Activated CD4-positive, CD25-positive, alpha-beta regulatory T cell treated with anti-CD3 and anti-CD28 coated beads, Interleukin-2, amount 50 U/mL, for 72 hours (primary cell): Measurements from ENCODE around the gene ARSB.

Experiments used
- DNase-seq: peaks from one replicate; pipeline ENCODE4 v3.0.0; 2021

The ARSB gene

GRCh38 chr5:78799266-78800017 lies 185.7 kb downstream of the ARSB start:
- no peak for DNase-seq

GRCh38 chr5:78798673-78799029 lies 186.5 kb downstream of the ARSB start:
- DNase-seq: no peak

- no peak for DNase-seq
These were observed 187.0 kb downstream of the ARSB start for GRCh38 chr5:78797936-78798672.

- DNase-seq: no peak
These were observed 189.4 kb downstream of the ARSB start for GRCh38 chr5:78795757-78796156.

GRCh38 chr5:78794693-78795215 lies 190.4 kb downstream of the ARSB start:
- DNase-seq: no peak

GRCh38 chr5:78793907-78794662 lies 191.0 kb downstream of the ARSB start:
- no peak for DNase-seq

GRCh38 chr5:78792345-78793055 lies 192.6 kb downstream of the ARSB start:
- no peak for DNase-seq

- DNase-seq: no peak
These were observed 193.5 kb downstream of the ARSB start for GRCh38 chr5:78791501-78792100.

- DNase-seq: no peak
These were observed 197.3 kb downstream of the ARSB start for GRCh38 chr5:78787783-78788182.

GRCh38 chr5:78785454-78785853 lies 199.7 kb downstream of the ARSB start:
- DNase-seq: no peak

- no peak for DNase-seq
These were observed 201.5 kb downstream of the ARSB start for GRCh38 chr5:78783434-78784130.

- no peak for DNase-seq
These were observed 202.4 kb downstream of the ARSB start for GRCh38 chr5:78782728-78783127.

GRCh38 chr5:78781611-78782286 lies 203.4 kb downstream of the ARSB start:
- DNase-seq: no peak

- no peak for DNase-seq
These were observed 205.1 kb downstream of the ARSB start for GRCh38 chr5:78779771-78780616.

- DNase-seq: no peak
These were observed 205.8 kb downstream of the ARSB start for GRCh38 chr5:78779262-78779661.

GRCh38 chr5:78778538-78778937 lies 206.6 kb downstream of the ARSB start:
- no peak for DNase-seq

GRCh38 chr5:78777901-78778300 lies 207.2 kb downstream of the ARSB start:
- DNase-seq: no peak

GRCh38 chr5:78776637-78777036 lies 208.5 kb downstream of the ARSB start:
- no peak for DNase-seq

GRCh38 chr5:78773655-78774054 lies 211.5 kb downstream of the ARSB start:
- DNase-seq: no peak
